Measurements from ENCODE around the gene NKX1-1. TPM values are rescaled to one million over a fixed set of nuclear protein-coding genes. Genes with fewer than 3 reads are reported as not detected.

Gene NKX1-1
- total RNA-seq, 1 experiment from 2014 or later: not detected

DNA sequence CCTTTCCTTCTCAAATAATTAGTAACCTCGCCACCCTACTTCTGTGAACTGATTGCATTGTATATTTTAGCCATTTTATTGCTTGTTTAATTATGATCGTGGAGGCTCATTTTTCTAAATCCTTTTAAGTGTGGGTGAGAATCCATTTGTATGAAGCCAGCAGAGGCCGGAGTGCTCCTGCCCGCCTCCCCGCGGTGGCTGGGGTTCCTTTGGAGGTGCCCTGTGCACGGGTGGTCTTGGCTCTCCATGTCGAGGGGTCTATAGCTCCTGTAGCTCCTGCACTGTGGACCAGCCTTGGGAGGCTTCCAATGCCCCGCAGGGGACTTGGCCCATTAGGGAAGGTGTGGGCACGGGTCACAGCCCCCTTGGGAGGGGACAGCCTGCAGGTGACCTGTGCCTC is 44.2 kb downstream of the NKX1-1 start:
- no peak overlapping the region for H3K4me3 ChIP-seq (ENCODE audit: low read depth in 2 of 2, low read length in 2 of 2)
- no peaks in the 10 kb centered on the region for H3K27me3 ChIP-seq (ENCODE audit: control insufficient read depth, insufficient read depth, low read length)
- no peaks in the 10 kb centered on the region for H3K4me1 ChIP-seq (ENCODE audit: control insufficient read depth, insufficient read depth, low read length)
- H3K36me3 ChIP-seq (ENCODE audit: control insufficient read depth, insufficient read depth, low read length): no peaks in the 10 kb centered on the region
- ATAC-seq (no peak), DNase-seq (ENCODE audit: low read depth, low spot score) (no peak)
- intact Hi-C loops (cut with micrococcal nuclease; ENCODE audit: unreplicated experiment) (no loop called here), in situ Hi-C loops (cut with HindIII; ENCODE audit: low pct_unique_long_range_greater_than_20kb, low sequenced_read_pairs) (no loop called here)
- no TSS peak for BruUV-seq (replicated peaks)
- ChIA-PET POLR2A (no interaction called here), CTCF (no interaction called here)
- H3K27ac ChIP-seq (ENCODE audit: low read length): no peak overlapping the region
- no peaks in the 10 kb centered on the region for H3K9me3 ChIP-seq (ENCODE audit: control insufficient read depth, insufficient read depth, low read depth, low read length)
- TF ChIP-seq, protein P1, sequence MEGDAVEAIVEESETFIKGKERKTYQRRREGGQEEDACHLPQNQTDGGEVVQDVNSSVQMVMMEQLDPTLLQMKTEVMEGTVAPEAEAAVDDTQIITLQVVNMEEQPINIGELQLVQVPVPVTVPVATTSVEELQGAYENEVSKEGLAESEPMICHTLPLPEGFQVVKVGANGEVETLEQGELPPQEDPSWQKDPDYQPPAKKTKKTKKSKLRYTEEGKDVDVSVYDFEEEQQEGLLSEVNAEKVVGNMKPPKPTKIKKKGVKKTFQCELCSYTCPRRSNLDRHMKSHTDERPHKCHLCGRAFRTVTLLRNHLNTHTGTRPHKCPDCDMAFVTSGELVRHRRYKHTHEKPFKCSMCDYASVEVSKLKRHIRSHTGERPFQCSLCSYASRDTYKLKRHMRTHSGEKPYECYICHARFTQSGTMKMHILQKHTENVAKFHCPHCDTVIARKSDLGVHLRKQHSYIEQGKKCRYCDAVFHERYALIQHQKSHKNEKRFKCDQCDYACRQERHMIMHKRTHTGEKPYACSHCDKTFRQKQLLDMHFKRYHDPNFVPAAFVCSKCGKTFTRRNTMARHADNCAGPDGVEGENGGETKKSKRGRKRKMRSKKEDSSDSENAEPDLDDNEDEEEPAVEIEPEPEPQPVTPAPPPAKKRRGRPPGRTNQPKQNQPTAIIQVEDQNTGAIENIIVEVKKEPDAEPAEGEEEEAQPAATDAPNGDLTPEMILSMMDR (IDR thresholded peaks at IDR 0.05): no peak
- TF ChIP-seq TCF7L2 (IDR thresholded peaks at IDR 0.05; ENCODE audit: low read depth, low read length) (no peak), SIN3A (IDR thresholded peaks at IDR 0.05; ENCODE audit: borderline replicate concordance, insufficient read depth, low read depth, low read length) (no peak), POLR2AphosphoS5 (IDR thresholded peaks at IDR 0.05; ENCODE audit: low read depth, low read length) (no peak)
- TF ChIP-seq, protein P2, sequence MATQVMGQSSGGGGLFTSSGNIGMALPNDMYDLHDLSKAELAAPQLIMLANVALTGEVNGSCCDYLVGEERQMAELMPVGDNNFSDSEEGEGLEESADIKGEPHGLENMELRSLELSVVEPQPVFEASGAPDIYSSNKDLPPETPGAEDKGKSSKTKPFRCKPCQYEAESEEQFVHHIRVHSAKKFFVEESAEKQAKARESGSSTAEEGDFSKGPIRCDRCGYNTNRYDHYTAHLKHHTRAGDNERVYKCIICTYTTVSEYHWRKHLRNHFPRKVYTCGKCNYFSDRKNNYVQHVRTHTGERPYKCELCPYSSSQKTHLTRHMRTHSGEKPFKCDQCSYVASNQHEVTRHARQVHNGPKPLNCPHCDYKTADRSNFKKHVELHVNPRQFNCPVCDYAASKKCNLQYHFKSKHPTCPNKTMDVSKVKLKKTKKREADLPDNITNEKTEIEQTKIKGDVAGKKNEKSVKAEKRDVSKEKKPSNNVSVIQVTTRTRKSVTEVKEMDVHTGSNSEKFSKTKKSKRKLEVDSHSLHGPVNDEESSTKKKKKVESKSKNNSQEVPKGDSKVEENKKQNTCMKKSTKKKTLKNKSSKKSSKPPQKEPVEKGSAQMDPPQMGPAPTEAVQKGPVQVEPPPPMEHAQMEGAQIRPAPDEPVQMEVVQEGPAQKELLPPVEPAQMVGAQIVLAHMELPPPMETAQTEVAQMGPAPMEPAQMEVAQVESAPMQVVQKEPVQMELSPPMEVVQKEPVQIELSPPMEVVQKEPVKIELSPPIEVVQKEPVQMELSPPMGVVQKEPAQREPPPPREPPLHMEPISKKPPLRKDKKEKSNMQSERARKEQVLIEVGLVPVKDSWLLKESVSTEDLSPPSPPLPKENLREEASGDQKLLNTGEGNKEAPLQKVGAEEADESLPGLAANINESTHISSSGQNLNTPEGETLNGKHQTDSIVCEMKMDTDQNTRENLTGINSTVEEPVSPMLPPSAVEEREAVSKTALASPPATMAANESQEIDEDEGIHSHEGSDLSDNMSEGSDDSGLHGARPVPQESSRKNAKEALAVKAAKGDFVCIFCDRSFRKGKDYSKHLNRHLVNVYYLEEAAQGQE (IDR thresholded peaks at IDR 0.05; ENCODE audit: insufficient read depth in 1 of 2, low read depth in 2 of 2, low read length in 1 of 2): no peak

DNA sequence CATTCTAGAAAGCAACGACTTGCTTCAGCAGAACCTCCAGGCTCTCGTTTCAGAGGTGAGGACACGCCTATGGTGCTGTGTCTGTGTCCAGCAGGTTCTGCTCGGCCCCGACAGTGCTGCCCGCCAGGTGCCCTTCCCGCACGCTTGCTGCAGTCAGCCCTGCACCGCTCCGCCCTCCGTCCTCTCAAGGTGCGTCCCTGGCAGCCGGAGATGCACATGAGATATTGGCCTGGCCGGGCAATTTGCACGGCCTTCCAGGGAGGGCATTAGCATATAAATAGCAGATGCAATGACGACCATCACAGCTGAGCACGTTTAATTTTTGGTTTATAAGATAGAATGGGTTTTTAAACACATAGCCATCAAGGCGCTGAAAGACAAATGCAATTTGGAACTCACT is 44.8 kb downstream of the NKX1-1 start:
- Histone ChIP-seq H3K4me3 (ENCODE audit: low read depth in 2 of 2, low read length in 2 of 2) (no peak overlapping the region), H3K4me1 (ENCODE audit: control insufficient read depth, insufficient read depth, low read length) (no peaks in the 10 kb centered on the region), H3K36me3 (ENCODE audit: control insufficient read depth, insufficient read depth, low read length) (no peaks in the 10 kb centered on the region), H3K9me3 (ENCODE audit: control insufficient read depth, insufficient read depth, low read depth, low read length) (no peaks in the 10 kb centered on the region), H3K27ac (ENCODE audit: low read length) (no peak overlapping the region), H3K27me3 (ENCODE audit: control insufficient read depth, insufficient read depth, low read length) (no peaks in the 10 kb centered on the region)
- DNase-seq (ENCODE audit: low read depth, low spot score): no peak
- ATAC-seq: no peak
- CTCF ChIA-PET: no interaction called here
- TF ChIP-seq SIN3A (IDR thresholded peaks at IDR 0.05; ENCODE audit: borderline replicate concordance, insufficient read depth, low read depth, low read length) (no peak), POLR2AphosphoS5 (IDR thresholded peaks at IDR 0.05; ENCODE audit: low read depth, low read length) (no peak)
- TF ChIP-seq, protein P1 (IDR thresholded peaks at IDR 0.05): no peak
- POLR2A ChIA-PET: no interaction called here
- BruUV-seq (replicated peaks): no TSS peak
- in situ Hi-C loops (cut with HindIII; ENCODE audit: low pct_unique_long_range_greater_than_20kb, low sequenced_read_pairs) (no loop called here), intact Hi-C loops (cut with micrococcal nuclease; ENCODE audit: unreplicated experiment) (no loop called here)
